HG03342 (cell line): ENCODE data around the gene EPN2.
"Not testable (repeated sequence)": the region's sequence is repeated elsewhere in the genome, so short reads cannot be mapped to it uniquely, and the experiment has no call there.

Source experiments
- ATAC-seq: cut with Tn5 transposase; IDR thresholded peaks from one replicate; pipeline ENCODE4 v1.9.1; 2021; ENCODE audit warnings: mild to moderate bottlenecking, moderate library complexity; ENCODE audit not compliant: unreplicated experiment

Gene EPN2

GRCh38 chr17:19237139-19237388 is at the start of gene EPN2:
Gene EPN2, plus strand, starts transcription at chr17:19237366. Its CDS starts 45,754 bp downstream, at chr17:19283120.
- not testable (repeated sequence) for ATAC-seq

DNA sequence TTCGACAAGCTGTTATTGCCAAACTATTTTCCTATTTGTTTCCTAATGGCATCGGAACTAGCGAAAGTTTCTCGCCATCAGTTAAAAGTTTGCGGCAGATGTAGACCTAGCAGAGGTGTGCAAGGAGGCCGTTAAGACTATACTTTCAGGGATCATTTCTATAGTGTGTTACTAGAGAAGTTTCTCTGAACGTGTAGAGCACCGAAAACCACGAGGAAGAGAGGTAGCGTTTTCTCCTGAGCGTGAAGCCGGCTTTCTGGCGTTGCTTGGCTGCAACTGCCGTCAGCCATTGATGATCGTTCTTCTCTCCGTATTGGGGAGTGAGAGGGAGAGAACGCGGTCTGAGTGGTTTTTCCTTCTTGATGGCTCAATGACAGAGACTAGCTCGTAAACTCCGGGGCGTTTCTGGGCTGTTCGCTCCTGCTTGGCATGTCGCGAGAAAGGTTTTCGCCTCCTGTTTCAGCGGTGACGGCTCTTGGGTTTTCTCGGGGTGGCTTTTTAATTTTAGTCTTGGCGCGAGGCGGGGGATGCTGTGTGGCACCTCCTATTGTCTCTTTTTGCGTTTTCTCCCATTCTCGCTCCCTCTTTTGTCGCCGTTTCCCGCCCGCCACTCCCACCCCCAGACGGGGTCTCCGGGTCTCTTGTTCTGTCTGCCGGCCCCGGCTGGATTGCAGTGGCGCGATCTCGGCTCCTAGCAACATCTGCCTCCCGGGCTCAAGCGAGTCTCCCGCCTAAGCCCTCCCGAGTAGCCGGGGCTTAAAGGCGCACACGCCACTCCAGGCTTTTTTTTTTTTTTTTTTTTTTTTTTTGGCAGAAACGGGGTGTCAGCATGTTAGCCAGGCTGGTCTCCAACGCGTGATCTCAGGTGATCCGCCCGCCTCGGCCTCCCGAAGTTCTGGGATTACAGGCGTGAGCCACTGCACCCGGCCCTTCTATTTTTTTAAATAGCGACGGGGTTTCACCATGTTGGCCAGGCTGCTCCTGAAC is 49.0 kb upstream of the EPN2 start:
- ATAC-seq: peak; percentile 27

DNA sequence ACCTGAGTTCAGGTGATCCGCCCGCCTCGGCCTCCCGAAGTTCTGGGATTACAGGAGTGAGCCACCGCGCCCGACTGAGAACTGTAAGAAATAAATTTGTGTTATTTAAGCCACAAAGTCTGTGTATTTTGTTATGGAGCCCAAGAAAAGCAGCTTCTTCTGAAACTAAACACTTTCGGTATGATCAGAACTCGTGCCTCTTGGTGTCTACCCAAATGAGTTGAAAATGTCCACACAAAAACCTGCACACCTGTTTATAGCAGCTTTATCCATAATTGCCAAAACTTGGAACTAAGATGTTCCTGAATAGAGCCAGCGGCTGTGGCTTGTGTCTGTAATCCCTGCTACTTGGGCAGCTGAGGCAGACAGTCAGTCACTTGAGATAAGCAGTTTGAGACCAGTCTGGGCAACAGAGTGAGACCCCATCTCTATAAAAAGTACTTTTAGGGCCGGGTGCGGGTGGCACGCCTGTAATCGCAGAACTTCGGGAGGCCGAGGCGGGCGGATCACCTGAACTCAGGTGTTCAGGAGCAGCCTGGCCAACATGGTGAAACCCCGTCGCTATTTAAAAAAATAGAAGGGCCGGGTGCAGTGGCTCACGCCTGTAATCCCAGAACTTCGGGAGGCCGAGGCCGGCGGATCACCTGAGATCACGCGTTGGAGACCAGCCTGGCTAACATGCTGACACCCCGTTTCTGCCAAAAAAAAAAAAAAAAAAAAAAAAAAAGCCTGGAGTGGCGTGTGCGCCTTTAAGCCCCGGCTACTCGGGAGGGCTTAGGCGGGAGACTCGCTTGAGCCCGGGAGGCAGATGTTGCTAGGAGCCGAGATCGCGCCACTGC is 48.1 kb upstream of the EPN2 start:
- peak; percentile 75 for ATAC-seq

- ATAC-seq: not testable (repeated sequence)
Measured at GRCh38 chr17:19189781-19190405, 47.3 kb upstream of the EPN2 start.

GRCh38 chr17:19196382-19197204 is 40.6 kb upstream of the EPN2 start:
- ATAC-seq: peak; percentile 87

DNA sequence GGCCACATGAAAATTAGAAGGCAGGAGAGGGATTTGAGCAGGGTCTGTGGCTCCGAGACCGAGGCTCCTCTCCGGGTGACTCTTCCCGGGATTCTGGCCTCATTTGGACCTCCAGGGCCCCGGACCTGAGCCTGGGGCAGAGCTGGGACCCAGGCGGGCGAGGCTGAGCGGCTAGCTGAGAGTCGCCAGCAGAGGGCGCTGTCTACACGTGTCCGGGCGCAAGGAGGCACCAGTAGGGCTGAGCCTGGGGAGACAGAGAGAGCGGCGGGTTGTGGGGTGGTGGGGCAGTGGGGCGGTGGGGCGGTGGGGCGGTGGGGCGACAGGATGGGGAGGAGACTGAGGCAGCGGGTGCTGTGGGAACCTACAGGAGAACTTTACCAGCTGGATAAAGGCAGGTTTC is 34.7 kb upstream of the EPN2 start:
- ATAC-seq: peak; percentile 66

- ATAC-seq: not testable (repeated sequence)
Measured at GRCh38 chr17:19203429-19203828, 33.7 kb upstream of the EPN2 start.

DNA sequence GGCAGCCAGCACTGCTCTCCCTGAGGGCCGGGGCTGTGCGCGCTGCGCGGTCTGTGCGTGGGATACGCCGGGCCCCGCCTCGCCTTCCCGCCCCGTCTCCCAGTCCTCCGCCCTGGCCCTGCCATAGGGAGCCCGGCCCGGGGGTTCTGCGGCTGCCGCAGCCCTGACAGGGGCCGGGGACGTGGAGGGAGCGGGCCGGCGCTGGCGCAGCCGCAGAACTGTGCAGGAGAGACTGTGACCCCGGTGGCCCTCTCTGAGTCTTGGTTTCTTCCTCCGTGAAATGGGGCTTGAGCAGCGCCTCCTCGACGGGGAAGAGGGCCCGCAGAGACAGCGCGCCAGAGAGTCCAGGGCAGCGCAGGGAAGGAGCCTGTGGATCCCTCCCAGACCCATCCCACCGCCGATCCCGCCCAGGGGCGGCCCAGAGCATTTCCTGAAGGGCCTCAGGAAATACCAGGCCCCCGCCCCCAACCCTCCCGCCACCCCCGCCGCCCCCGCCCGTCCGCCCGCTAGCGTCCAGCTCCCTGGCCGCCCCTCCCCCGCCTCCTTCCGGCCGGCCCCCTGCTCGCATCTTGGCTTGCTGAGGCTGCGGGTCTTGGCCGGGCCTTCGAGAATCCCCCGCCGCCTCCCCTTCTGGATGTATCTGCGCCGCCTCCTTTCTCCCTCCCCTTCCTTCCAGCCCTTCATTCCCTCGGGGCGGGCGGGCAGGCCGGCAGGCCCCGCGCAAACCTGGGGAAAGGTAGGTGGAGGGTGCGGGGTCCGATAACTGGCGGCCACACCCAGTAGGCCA is 21.9 kb upstream of the EPN2 start:
- ATAC-seq: not testable (repeated sequence)

- ATAC-seq: not testable (repeated sequence)
Measured at GRCh38 chr17:19216148-19216926, 20.8 kb upstream of the EPN2 start.

- not testable (repeated sequence) for ATAC-seq
Measured at GRCh38 chr17:19218914-19219313, 18.3 kb upstream of the EPN2 start.

DNA sequence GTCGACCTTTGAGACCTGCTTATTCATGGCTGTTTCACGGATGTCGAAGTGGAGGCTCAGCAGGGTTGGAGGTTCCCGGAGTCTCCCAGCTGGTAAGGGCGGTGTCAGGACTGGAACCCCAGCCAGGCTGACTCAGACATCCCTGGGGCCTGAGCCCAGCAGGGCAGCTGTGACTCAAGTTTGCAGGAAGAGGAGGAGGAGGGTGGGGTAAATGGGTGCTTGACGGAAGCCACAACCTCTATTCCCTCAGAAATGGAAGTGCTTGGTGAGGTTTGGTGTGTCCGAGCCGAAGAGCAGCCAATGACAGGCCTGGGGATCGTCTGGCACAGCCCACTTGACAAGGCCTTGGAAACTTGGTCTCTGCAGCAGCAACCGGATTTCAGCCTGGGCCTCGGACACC is 17.8 kb upstream of the EPN2 start:
- ATAC-seq: not testable (repeated sequence)

- not testable (repeated sequence) for ATAC-seq
Measured at GRCh38 chr17:19220195-19220594, 17.0 kb upstream of the EPN2 start.

GRCh38 chr17:19226610-19227588 is 10.3 kb upstream of the EPN2 start:
- not testable (repeated sequence) for ATAC-seq

DNA sequence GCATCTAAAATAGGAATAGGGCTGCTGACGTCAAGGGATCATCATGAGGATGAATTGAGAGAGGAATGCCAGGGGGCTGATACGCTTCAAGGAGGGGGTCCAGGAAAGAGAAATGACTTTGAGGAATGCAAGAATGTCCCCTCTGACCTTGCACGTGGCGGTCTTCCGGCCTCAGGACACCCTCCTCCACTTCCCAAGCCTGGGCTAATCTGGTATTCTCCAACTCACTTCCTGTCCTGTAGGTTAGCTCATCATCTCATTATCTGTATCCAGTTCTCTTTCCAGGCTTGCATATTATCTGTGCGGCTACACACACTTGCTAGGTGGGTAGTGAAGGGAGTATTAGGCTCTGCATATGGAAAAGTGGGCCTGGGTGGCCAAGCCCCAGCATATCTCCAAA is 2.5 kb upstream of the EPN2 start:
- not testable (repeated sequence) for ATAC-seq

- peak; percentile 31 for ATAC-seq
Measured at GRCh38 chr17:19236351-19237138, 621 bp upstream of the EPN2 start.

GRCh38 chr17:19237389-19238166 is 412 bp downstream of the EPN2 start:
- ATAC-seq: peak; percentile 67
